Measurements from ENCODE around the gene C10orf67.
"Not testable (repeated sequence)": the region's sequence is repeated elsewhere in the genome, so short reads cannot be mapped to it uniquely, and the experiment has no call there.

Gene C10orf67

DNA sequence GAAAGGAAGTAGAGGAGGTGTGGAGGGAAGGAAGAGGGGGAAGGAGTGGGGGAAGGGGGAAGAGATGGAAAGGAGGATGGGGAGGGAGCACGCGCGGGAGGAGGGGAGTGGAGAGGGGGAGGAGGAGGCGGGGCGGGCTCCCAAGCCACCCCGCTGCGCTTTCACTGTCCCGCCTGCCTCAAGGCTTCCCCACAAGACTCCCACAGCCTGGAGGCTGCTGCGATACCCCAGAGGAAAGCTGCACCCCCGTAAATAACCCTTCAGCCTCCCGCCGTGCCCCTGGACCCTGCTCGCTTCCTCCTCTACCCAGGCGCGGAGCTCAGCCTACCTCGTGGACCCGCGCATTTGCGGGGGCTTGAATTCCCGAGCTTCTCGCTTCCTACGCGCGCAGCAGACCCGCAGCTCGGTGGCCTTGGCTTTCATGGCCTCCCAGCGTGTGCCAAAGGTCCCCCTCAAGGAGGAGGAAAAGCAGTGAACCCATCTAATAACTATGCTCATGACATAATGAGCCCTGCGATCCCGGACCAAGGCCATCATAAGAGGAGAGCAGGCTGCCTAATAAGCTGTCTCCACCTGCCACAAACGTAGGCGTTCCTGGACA lies at the start of gene C10orf67:
Gene C10orf67 (minus strand): TSS at position 557 of the 601 bp plus-strand sequence. CDS start 23 bp downstream, at position 534.
- no peak for DNase-seq (ENCODE audit: low read depth in 2 of 2)

- peak; percentile 4 to 5 for DNase-seq (ENCODE audit: low read depth in 2 of 2)
These were observed 47.2 kb upstream of the C10orf67 start for GRCh38 chr10:23391821-23392220.

DNA sequence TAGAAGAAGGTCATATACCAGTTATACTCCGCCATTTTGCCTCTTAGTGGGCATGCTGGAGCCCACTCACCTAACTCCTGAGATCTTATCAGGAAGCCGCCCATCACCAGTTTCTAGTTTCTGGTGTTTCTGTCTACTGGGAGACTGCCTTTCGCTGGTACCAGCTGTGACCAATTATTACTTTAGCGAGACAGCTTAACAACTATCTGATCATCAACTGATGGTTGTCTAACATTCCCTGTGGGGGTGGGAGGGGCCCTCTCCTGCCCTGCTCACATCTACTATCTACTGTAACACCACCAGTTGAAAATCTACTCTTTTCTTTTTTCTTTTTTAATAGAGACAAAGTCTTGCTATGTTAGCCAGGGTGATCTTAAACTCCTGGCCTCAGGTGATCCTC lies 46.2 kb upstream of the C10orf67 start:
- no peak for DNase-seq (ENCODE audit: low read depth in 2 of 2)

GRCh38 chr10:23390408-23390807 lies 45.8 kb upstream of the C10orf67 start:
- DNase-seq (ENCODE audit: low read depth in 2 of 2) = not testable (repeated sequence)

- DNase-seq (ENCODE audit: low read depth in 2 of 2) = not testable (repeated sequence)
These were observed 42.9 kb upstream of the C10orf67 start for GRCh38 chr10:23387516-23387915.

DNA sequence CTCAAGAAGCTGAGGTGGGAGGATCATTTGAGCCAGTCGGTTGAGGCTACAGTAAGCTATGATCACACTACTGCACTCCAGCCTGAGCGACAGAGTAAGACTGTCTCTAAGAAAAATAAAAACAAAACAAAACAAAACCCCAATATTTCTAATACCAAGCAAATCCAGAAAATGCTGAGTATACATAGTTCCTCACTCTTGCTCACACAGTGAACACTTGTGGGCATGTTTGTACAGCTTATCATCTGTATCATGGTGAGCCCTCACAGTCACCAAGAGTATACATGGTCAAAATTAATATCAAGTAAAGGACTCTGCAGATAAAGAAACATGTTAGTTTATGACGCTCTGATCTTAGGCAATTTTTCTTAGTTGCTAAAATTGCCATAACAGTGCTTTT lies 41.5 kb upstream of the C10orf67 start:
- no peak for DNase-seq (ENCODE audit: low read depth in 2 of 2)

- DNase-seq (ENCODE audit: low read depth in 2 of 2) = no peak
These were observed 39.8 kb upstream of the C10orf67 start for GRCh38 chr10:23384364-23384763.

DNA sequence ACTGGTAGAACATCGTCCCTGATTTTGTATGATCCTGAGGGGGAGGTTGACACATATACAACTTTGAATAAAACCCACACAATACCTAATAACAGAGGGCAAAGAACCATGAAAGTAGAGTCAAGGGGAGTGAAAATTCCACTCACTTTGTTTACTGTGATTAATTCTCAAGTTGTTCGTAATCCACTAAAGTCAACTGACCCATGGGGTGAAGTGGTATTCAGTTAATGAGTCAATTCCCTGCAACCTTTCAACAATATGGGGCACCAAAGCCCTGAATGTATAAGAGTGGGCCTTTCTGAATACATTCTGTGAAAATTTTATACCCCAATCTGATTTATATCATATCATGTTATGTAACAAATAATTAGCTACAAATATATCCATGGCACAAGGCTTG lies 39.0 kb upstream of the C10orf67 start:
- DNase-seq (ENCODE audit: low read depth in 2 of 2) = no peak

GRCh38 chr10:23381298-23382040 lies 36.9 kb upstream of the C10orf67 start:
- DNase-seq (ENCODE audit: low read depth in 2 of 2) = no peak

GRCh38 chr10:23379686-23380085 lies 35.1 kb upstream of the C10orf67 start:
- no peak for DNase-seq (ENCODE audit: low read depth in 2 of 2)

DNA sequence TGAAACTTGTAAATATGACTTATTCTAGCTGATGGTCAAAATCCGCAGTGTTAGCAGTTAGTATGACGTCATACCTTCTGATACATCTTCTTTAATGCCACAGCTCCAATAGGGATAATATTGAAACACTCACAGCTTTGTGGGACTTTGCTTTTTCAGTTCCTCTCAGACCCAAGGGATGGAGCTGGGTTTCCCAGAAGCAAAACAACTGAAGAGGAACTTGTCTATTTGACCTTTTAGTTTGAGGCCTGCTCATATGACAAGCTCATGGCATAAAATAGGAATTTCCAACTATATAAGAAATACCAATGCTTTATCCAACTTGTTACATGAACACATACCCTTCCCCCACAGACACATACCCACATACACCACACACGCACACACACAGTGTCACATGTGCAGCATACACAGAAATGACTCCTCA lies 31.6 kb upstream of the C10orf67 start:
- no peak for DNase-seq (ENCODE audit: low read depth in 2 of 2)

DNA sequence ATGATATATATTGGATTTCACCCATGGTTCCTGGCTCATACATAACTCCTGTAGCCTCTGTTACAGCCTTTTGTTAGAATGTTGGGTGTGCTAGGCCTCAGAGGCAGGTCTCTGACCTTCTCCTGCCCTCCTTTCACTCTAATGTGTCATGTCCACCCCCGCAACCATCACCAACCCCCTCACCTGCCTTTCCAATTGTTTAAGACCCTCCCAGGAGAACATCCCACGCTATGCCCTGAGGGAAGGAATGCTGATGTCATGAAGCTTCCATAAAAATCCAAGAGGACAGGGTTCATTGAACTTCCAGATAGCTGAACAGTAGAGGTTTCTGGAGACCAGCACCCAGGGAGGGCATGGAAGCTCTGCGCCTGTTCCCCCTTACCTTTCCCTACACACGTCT lies 30.8 kb upstream of the C10orf67 start:
- no peak for DNase-seq (ENCODE audit: low read depth in 2 of 2)

DNA sequence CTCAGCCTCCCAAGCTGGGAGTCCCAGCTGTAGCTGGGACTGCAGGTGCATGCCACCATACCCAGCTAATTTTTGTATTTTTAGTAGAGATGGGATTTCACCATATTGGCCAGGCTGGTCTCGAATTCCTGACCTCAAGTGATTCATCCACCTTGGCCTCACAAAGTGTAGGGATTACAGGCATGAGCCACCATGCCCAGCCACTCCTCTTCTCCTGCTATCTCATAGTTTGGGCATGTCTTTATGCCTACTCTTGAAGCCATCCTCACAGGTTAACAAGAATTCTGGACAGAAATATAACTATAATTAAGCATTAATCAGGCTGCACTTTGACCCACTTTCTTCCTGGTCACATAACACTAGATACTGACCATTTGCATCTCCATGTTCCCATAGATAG lies 28.6 kb upstream of the C10orf67 start:
- DNase-seq (ENCODE audit: low read depth in 2 of 2) = no peak

DNA sequence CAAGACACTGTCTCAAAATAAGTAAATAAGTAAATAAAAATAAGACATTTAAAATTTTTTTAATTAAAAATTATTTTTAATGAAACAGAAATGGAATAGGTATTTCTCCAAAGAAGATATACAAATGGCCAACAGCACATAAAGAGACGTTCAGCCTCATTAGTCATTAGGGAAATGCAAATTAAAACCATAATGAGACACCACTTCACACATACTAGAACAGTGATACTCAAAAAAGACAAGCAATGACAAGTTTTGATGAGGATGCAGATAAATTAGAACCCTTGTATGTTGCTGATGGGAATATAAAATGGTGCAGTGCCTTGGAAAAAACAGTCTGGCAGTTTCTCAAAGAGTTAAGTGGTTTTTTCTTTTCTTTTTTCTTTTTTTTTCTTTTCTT lies 26.5 kb upstream of the C10orf67 start:
- no peak for DNase-seq (ENCODE audit: low read depth in 2 of 2)

DNA sequence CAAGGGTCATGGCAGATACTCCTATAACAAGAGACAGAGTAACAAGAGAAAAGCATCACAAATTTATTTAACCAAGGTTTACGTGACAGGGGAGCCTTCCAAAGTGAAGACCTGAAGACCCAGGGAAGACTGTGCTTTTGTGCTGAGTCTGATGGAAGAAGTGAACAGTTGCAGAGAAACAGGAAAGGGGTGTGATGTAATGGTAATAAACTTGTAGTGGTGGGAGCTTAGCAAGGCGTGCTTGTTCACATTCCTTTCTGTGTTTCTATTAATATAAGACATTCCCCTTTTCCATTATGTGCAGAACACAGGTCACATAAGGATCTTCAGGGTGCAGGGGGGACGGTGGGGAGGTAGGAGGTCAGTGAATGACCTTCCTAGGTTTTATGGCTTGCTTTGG lies 25.5 kb upstream of the C10orf67 start:
- DNase-seq (ENCODE audit: low read depth in 2 of 2) = no peak

- DNase-seq (ENCODE audit: low read depth in 2 of 2) = no peak
These were observed 24.4 kb upstream of the C10orf67 start for GRCh38 chr10:23368816-23369640.

DNA sequence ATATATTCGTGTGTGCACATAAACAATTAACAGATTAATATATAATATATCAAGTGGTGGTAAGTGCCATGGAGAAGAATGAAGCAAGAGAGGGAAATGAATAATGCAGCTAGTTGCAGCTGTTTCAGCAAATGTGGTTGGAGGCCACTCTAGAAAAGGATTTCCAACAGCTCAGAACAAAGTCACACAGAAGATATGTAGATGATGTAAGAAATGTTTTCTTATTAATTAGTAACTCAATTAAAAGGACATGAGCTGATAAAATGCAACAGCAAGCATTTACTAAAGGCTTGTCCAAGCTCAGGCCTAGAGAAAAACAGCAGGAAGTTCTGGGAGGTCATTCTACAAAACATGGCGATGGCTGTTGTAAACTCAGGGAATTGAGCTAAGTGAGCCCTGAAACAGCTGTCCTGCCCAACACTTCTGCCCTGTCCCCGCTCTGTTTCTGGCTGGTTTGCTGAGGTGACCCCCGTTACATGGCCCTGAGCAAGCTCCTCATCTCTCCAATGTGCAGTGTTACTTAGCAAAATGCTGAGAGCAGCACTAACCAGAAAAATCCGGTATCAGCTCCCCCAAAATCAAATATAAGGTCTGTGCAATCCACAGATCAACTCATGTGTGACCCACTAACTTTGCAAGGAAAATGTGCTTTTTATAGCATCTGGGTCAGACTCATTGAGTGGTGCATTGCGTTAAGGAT lies 23.4 kb upstream of the C10orf67 start:
- no peak for DNase-seq (ENCODE audit: low read depth in 2 of 2)

DNA sequence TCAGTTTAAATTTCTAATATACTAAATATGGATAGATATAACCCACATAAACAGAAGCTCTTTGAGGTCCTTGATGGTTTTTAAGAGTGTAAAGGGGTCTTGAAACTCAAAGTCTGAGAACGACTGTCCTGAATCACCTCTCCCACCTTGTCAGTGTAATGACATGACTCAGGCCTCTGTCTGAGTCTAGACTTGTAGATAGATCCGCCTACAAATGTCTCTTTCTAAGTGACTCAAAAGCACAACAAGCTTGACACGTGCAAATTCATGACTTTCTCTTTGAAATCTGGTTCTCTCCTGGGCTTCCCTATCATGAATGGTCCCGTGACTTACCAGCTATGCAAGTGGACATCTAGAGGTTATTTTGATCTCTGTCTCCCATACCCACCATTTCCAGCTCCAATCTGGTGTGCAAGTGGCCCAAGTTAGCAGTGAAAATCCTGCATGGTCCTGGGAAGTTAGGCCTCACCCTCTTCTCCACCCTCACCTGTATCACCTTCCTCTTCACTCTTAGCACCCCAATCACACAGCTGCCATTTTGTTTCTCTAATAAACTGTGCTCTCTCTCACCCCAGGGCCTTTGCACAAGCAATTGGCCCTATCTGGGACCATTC lies 20.9 kb upstream of the C10orf67 start:
- DNase-seq (ENCODE audit: low read depth in 2 of 2) = not testable (repeated sequence)

GRCh38 chr10:23364378-23364777 lies 19.8 kb upstream of the C10orf67 start:
- DNase-seq (ENCODE audit: low read depth in 2 of 2) = no peak

GRCh38 chr10:23363793-23364135 lies 19.2 kb upstream of the C10orf67 start:
- DNase-seq (ENCODE audit: low read depth in 2 of 2) = no peak
